HFF-Myc (cell line): ENCODE results near the gene CUBN.

ENCODE experiments used
- DNase-seq: peaks from one replicate; pipeline ENCODE4 v3.0.0-alpha.2; 2011; ENCODE audit warnings: low read depth; ENCODE audit errors: extremely low read depth
- H3K4me3 ChIP-seq: replicated peaks from 2 replicates; pipeline ENCODE4 v1.5.1; 2011; ENCODE audit warnings: low read depth, mild to moderate bottlenecking, control low read depth, low read length
- TF ChIP-seq, protein P1 (sequence below): IDR thresholded peaks from 2 replicates; pipeline ENCODE4 v1.5.1; 2012; ENCODE audit warnings: mild to moderate bottlenecking, low read depth, low read length, control low read depth; ENCODE audit errors: missing control alignments

CUBN gene

DNA sequence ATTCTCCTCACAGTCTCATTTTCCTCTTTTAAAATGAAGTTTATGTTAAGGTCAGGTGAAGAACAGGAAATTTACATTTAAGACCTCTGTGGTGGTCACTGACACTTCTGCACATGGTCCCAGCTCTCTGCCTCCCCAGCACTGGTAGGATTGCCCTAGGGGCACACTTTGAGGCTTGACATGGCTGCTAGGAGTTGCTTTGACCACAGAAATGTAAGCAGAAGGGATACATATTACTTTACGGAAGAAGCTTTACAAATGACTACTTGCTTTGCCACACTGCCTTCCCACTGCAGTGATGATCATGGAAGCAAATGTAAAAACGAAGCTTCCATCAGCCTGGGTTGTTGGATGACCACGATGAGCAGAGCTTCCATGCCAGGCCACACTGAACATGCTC lies 259.3 kb downstream of the CUBN start:
- H3K4me3 ChIP-seq: no peak overlapping the region
- TF ChIP-seq, protein P1, sequence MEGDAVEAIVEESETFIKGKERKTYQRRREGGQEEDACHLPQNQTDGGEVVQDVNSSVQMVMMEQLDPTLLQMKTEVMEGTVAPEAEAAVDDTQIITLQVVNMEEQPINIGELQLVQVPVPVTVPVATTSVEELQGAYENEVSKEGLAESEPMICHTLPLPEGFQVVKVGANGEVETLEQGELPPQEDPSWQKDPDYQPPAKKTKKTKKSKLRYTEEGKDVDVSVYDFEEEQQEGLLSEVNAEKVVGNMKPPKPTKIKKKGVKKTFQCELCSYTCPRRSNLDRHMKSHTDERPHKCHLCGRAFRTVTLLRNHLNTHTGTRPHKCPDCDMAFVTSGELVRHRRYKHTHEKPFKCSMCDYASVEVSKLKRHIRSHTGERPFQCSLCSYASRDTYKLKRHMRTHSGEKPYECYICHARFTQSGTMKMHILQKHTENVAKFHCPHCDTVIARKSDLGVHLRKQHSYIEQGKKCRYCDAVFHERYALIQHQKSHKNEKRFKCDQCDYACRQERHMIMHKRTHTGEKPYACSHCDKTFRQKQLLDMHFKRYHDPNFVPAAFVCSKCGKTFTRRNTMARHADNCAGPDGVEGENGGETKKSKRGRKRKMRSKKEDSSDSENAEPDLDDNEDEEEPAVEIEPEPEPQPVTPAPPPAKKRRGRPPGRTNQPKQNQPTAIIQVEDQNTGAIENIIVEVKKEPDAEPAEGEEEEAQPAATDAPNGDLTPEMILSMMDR: no peak
- DNase-seq: no peak

DNA sequence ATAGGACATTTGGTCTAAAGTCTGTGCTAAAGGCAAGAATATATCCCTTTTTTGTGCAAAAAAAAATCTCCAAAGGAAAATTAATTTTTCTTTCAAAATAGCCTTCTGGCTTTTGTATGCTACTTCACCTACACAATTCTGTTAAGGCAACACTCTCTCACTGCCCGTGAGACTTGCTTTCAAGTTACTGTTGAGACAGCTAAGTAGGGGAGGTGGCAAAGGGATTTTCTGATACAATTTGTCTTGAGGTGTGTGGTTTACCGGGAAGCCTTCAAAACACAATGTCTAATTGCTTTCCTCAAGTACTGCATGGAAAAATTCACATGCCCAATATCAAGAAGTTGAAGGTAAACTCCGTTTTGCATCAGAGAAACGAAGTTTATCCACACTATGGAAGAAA lies 261.6 kb downstream of the CUBN start:
- TF ChIP-seq, protein P1: no peak
- no peak overlapping the region for H3K4me3 ChIP-seq
- no peak for DNase-seq

DNA sequence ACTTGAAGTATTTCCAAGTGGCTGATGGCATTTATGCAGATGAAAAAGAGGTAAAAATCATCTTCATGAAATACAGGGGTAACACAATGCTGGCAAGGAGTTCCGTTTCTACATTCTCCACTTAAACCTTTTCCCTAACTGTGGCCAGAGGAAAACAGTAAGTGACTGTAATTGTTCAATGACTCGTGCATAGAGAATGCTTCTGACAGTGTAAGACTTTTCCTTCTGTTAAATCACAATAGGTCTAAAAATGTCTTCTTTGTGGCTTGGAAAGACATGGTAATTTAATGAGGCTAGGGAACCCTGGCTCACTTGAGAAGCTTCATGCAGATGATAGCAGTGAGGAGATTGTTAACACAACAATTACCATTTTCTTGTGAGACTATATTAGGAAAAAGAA lies 262.1 kb downstream of the CUBN start:
- TF ChIP-seq, protein P1: no peak
- DNase-seq: no peak
- H3K4me3 ChIP-seq: no peak overlapping the region

DNA sequence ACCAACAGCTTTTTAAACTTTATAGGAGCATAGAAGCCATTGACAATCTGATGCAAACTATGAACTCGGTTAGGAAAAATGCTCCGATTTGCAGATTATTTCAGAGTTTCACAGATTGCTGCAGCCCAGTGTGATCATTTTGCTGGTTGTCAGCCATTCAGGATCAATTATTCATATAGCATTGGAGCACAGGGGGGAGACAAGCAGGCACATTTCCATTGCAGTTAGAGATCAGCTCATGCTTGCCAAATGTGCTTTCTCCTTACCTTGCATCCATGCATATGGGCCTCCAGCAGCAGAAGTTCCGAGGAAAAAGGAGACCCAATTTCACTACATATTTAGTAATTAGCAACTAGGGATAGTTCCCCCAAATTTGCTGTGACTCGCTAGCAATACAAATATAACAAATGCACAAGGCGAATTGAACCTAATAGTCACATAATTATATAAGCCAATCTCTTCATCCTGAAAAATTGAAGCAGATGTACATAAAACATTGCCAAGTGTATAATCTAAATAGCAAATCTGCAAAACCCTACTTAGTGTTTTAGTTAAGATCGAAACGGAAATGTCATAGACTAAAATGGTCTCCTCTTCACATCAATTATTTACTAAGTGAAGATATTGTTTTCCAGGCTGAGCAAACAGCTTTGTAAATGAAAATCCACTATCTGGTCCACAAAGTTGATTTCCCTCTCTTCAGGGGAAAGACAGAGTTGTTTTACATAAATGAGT lies 262.9 kb downstream of the CUBN start:
- no peak for DNase-seq
- no peak overlapping the region for H3K4me3 ChIP-seq
- TF ChIP-seq, protein P1: no peak

DNA sequence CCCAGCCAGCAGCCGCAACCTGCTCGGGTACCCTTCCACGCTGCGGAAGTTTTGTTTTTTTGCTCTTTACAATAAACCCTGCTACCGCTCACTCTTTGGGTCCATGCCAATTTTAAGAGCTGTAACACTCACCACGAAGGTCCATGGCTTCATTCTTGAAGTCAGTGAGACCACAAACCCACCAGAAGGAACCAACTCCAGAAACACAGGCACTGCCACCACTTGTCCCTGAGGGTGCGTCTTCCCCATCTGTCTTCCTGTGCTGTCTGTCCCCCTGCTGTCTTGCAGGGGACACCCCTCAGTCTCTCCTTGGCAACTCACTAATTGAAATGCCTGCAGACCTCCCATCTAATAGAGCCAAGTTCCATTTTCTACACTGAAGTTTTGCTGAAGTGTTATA lies 263.8 kb downstream of the CUBN start:
- DNase-seq: no peak
- TF ChIP-seq, protein P1: no peak
- no peak overlapping the region for H3K4me3 ChIP-seq

DNA sequence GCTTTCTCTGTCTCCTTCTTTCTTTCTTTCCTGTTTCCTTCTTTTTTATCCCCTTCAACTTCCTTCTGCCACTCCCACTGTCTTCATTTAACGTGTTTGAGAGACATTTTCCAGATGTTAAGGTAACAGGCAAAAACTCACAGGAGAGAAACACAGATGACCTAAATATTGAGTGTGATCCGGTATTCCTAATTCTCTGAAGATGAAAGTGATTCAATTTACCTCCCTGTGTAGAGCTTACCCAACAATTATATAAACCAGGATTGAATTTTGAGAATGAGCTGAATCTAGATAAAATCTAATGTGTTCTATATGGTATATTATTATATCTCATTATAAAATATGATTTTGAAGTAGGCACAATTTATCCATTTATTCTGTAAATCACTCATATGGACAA lies 265.8 kb downstream of the CUBN start:
- no peak overlapping the region for H3K4me3 ChIP-seq
- TF ChIP-seq, protein P1: no peak
- no peak for DNase-seq

DNA sequence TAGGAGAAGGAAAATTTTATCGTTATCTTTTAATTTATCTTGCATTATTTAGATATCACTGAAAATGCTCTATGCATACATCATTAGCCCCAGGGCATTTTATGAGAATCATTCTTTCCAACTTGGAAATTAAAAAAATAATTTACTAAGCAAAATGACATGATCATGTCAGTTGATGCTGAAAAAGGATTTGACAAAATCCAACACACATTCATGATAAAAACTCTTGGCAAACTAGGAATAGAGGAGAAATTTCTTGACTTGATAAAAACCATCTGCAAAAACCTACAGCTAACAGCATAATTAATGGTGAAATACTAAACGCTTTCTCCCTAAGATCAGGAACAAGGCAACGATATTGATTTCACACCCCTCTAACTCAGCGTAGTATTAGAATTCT lies 272.2 kb downstream of the CUBN start:
- TF ChIP-seq, protein P1: no peak
- DNase-seq: no peak
- H3K4me3 ChIP-seq: no peak overlapping the region
